ENCODE data around the gene WDR82.
A peak's percentile ranks its signal among the peaks of the same experiment; 100 is the strongest.

WDR82 gene

GRCh38 chr3:52291508-52292181 is 13.2 kb upstream of the WDR82 start:
- no peak overlapping the region for H3K27ac ChIP-seq
- peak; percentile 60 for TF ChIP-seq CTCF (conservative IDR thresholded peaks at IDR 0.05)

- no peak overlapping the region; the same call in 1 of the 2 replicates for H3K27ac ChIP-seq
- no peak for TF ChIP-seq CTCF (conservative IDR thresholded peaks at IDR 0.05)
These were observed 12.4 kb upstream of the WDR82 start for GRCh38 chr3:52290596-52291507.

- H3K27ac ChIP-seq, result no peak overlapping the region; the same call in 1 of the 2 replicates
- no peak for TF ChIP-seq CTCF (conservative IDR thresholded peaks at IDR 0.05)
These were observed 11.5 kb upstream of the WDR82 start for GRCh38 chr3:52289747-52290595.

GRCh38 chr3:52289338-52289746 is 10.9 kb upstream of the WDR82 start:
- H3K27ac ChIP-seq, result peak overlapping the region; percentile 100; the same call in 1 of the 2 replicates
- no peak for TF ChIP-seq CTCF (conservative IDR thresholded peaks at IDR 0.05)

- peak overlapping the region; percentile 100 for H3K27ac ChIP-seq
- no peak for TF ChIP-seq CTCF (conservative IDR thresholded peaks at IDR 0.05)
These were observed 10.2 kb upstream of the WDR82 start for GRCh38 chr3:52288674-52289073.

GRCh38 chr3:52286777-52287110 is 8.3 kb upstream of the WDR82 start:
- no peak for TF ChIP-seq CTCF (conservative IDR thresholded peaks at IDR 0.05)
- H3K27ac ChIP-seq, result peak overlapping the region; percentile 100

- peak overlapping the region; percentile 100 for H3K27ac ChIP-seq
These were observed 5.6 kb upstream of the WDR82 start for GRCh38 chr3:52284051-52284450.
